GM12878 (cell line): Measurements from ENCODE around the gene H2AZ2. TPM values are rescaled to one million over a fixed set of nuclear protein-coding genes. Genes with fewer than 3 reads are reported as not detected.

Experiments
- CBFB ChIP-seq: IDR thresholded peaks from 2 replicates; pipeline ENCODE4 v1.6.1; 2016; ENCODE audit warnings: antibody characterized with exemption, low read depth
- E2F4 ChIP-seq: IDR thresholded peaks from 2 replicates; pipeline ENCODE4 v1.6.1; 2012; ENCODE audit warnings: low read depth, low read length, improper control_type of control experiment
- EGR1 ChIP-seq, 2 experiments: IDR thresholded peaks; 1 replicate in 1 of 2; 2 replicates in 1 of 2; pipeline ENCODE4 v1.6.1; 2011 to 2012; ENCODE audit warnings: low read depth in 2 of 2, low read length in 2 of 2, borderline replicate concordance in 1 of 2, mild to moderate bottlenecking in 1 of 2, moderate library complexity in 1 of 2
- HDAC6 ChIP-seq: fragments of 200-600 bp; sonication (generic); IDR thresholded peaks from one replicate; pipeline ENCODE4 v1.8.0; 2017; ENCODE audit warnings: antibody characterized with exemption; ENCODE audit not compliant: unreplicated experiment
- NFXL1 ChIP-seq: fragments of 450-650 bp; IDR thresholded peaks from 2 replicates; pipeline ENCODE4 v1.6.1; 2017; ENCODE audit warnings: antibody characterized with exemption, mild to moderate bottlenecking, borderline replicate concordance
- NR2C1 ChIP-seq: fragments of 450-650 bp; IDR thresholded peaks from 2 replicates; pipeline ENCODE4 v1.6.1; 2017; ENCODE audit warnings: antibody characterized with exemption, mild to moderate bottlenecking, moderate library complexity
- NR2C2 ChIP-seq: IDR thresholded peaks from 2 replicates; pipeline ENCODE4 v1.6.1; 2011; ENCODE audit warnings: borderline replicate concordance, low read depth; ENCODE audit not compliant: control insufficient read depth, insufficient read length
- PAX8 ChIP-seq: fragments of 450-650 bp; IDR thresholded peaks from 2 replicates; pipeline ENCODE4 v1.6.1; 2017; ENCODE audit warnings: mild to moderate bottlenecking, moderate library complexity
- PML ChIP-seq: IDR thresholded peaks from 2 replicates; pipeline ENCODE4 v1.6.1; 2012; ENCODE audit warnings: low read length, inconsistent platforms
- RBBP5 ChIP-seq: fragments of 200-600 bp; sonication (generic); conservative IDR thresholded peaks from 2 replicates; pipeline ENCODE4 v1.6.1; 2016
- SKIL ChIP-seq: fragments of 450-650 bp; IDR thresholded peaks from 2 replicates; pipeline ENCODE4 v1.6.1; 2017; ENCODE audit warnings: mild to moderate bottlenecking, low read depth, inconsistent platforms; ENCODE audit not compliant: poor library complexity, severe bottlenecking
- ZNF592 ChIP-seq: fragments of 450-650 bp; IDR thresholded peaks from 2 replicates; pipeline ENCODE4 v1.6.1; 2017; ENCODE audit warnings: mild to moderate bottlenecking, moderate library complexity
- ZSCAN29 ChIP-seq: fragments of 450-650 bp; IDR thresholded peaks from 2 replicates; pipeline ENCODE4 v1.6.1; 2017; ENCODE audit warnings: mild to moderate bottlenecking, moderate library complexity
- polyA plus RNA-seq, 11 experiments: library from polyadenylated mRNA; depleted of rRNA in 4 of 11; unstranded in 6 of 11; stranded (reverse) in 5 of 11; fragments of >200 nt; fragmentation: Nextera tagmentation in 4 of 11; fragmentation: Illumina TruSeq in 1 of 11; extraction: Ambion mirVana in 4 of 11; extraction: Trizol in 1 of 11; gene quantifications; 1 replicate in 1 of 11; 2 replicates in 10 of 11; pipeline versions ENCODE4 v1.2.1 to v1.2.3, GENCODE V29; 2011 to 2016; ENCODE audit warnings: inconsistent platforms in 2 of 11, missing spikeins in 2 of 11, low read depth in 1 of 11
- total RNA-seq, 4 experiments: library from RNA; depleted of rRNA in 3 of 4; stranded (reverse); fragments of >200 nt in 3 of 4; fragmentation: Illumina TruSeq in 1 of 4; extraction: Trizol in 1 of 4; gene quantifications; 2 replicates each; pipeline versions ENCODE4 v1.2.1 to v1.2.3, GENCODE V29; 2013 to 2021
- TF ChIP-seq, protein P1 (sequence below): fragments of 450-650 bp; conservative IDR thresholded peaks from 2 replicates; pipeline ENCODE4 v1.6.1; 2017; ENCODE audit warnings: mild to moderate bottlenecking, moderate library complexity
- TF ChIP-seq, protein P2 (sequence below): fragments of 450-650 bp; IDR thresholded peaks from 2 replicates; pipeline ENCODE4 v1.6.1; 2017; ENCODE audit warnings: low read depth, mild to moderate bottlenecking, moderate library complexity
- TF ChIP-seq, protein P3 (sequence below): fragments of 450-650 bp; IDR thresholded peaks from 2 replicates; pipeline ENCODE4 v1.6.1; 2016; ENCODE audit warnings: mild to moderate bottlenecking

The H2AZ2 gene
- total and polyA plus RNA-seq, 10 of the 15 experiments (the other 5 are each of a cell fraction or from before 2014, with no cell fraction given) = 118 to 366 (median 223) TPM

DNA sequence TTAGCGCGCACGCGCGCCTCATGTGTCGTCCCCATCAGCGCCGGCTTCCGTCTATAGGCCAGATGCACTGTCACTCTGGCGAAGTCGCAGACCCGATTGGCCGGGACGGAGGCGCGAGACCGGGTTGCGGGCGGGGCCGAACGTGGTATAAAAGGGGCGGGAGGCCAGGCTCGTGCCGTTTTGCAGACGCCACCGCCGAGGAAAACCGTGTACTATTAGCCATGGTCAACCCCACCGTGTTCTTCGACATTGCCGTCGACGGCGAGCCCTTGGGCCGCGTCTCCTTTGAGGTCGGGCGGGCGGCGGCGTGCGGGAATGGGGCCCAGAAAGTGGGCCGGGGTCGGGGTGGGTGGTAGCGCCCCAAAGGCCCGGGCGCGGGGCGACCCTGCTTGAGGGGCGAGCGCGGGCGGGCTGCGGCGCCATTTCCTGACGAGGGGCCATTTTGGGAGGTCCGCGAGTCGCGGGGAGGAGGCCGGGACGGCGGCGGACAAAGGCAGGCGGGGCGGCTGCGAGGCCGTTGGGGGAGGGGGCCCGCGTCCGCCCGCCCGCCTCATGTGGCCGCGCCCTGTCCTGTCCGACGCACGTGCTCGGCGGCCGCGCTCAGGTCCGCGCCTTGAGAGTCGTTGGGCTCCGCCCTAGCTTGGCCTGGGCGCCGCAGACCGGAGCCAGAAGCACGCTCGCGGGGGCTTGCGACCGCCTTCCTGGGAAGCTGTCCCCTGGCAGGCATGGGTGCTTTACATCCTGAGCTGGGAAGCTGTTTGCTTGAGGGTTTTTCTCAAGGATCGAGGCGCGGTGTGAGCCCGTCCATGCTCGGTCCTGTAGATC, 51.2 kb downstream of the H2AZ2 start, which contains the start of gene PPIA (continued):
- no peak for TF ChIP-seq SKIL
- TF ChIP-seq E2F4 = peak; percentile 56; the same call in 1 of the 2 replicates
- peak; percentile 94 for TF ChIP-seq PML
- no peak for TF ChIP-seq NR2C2
- TF ChIP-seq HDAC6 = peak; percentile 94
- no peak for TF ChIP-seq NFXL1
- 0 out of 2 replicates have a peak, but pooled peaks have one; percentile 37 for TF ChIP-seq RBBP5
- TF ChIP-seq CBFB = peak; percentile 96
- peak in 1 of 2 experiments; percentile 15; a peak in 1 of 3 replicates for TF ChIP-seq EGR1 (IDR thresholded peaks at IDR 0.05; ENCODE audit: borderline replicate concordance in 1 of 2, low read depth in 2 of 2, low read length in 2 of 2)
- TF ChIP-seq, protein P1, sequence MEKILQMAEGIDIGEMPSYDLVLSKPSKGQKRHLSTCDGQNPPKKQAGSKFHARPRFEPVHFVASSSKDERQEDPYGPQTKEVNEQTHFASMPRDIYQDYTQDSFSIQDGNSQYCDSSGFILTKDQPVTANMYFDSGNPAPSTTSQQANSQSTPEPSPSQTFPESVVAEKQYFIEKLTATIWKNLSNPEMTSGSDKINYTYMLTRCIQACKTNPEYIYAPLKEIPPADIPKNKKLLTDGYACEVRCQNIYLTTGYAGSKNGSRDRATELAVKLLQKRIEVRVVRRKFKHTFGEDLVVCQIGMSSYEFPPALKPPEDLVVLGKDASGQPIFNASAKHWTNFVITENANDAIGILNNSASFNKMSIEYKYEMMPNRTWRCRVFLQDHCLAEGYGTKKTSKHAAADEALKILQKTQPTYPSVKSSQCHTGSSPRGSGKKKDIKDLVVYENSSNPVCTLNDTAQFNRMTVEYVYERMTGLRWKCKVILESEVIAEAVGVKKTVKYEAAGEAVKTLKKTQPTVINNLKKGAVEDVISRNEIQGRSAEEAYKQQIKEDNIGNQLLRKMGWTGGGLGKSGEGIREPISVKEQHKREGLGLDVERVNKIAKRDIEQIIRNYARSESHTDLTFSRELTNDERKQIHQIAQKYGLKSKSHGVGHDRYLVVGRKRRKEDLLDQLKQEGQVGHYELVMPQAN = peak; percentile 89
- TF ChIP-seq NR2C1 = peak; percentile 68
- TF ChIP-seq ZNF592 = 0 out of 2 replicates have a peak, but pooled peaks have one; percentile 32
- TF ChIP-seq PAX8 = no peak
- TF ChIP-seq, protein P2, sequence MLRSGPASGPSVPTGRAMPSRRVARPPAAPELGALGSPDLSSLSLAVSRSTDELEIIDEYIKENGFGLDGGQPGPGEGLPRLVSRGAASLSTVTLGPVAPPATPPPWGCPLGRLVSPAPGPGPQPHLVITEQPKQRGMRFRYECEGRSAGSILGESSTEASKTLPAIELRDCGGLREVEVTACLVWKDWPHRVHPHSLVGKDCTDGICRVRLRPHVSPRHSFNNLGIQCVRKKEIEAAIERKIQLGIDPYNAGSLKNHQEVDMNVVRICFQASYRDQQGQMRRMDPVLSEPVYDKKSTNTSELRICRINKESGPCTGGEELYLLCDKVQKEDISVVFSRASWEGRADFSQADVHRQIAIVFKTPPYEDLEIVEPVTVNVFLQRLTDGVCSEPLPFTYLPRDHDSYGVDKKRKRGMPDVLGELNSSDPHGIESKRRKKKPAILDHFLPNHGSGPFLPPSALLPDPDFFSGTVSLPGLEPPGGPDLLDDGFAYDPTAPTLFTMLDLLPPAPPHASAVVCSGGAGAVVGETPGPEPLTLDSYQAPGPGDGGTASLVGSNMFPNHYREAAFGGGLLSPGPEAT = no peak
- TF ChIP-seq, protein P3, sequence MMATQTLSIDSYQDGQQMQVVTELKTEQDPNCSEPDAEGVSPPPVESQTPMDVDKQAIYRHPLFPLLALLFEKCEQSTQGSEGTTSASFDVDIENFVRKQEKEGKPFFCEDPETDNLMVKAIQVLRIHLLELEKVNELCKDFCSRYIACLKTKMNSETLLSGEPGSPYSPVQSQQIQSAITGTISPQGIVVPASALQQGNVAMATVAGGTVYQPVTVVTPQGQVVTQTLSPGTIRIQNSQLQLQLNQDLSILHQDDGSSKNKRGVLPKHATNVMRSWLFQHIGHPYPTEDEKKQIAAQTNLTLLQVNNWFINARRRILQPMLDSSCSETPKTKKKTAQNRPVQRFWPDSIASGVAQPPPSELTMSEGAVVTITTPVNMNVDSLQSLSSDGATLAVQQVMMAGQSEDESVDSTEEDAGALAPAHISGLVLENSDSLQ = peak; percentile 100
- no peak for TF ChIP-seq ZSCAN29
